GM21390 (cell line): Measurements from ENCODE around the gene PCDH9.

ENCODE experiments used
- ATAC-seq: cut with Tn5 transposase; IDR thresholded peaks from one replicate; pipeline ENCODE4 v1.9.1; 2021; ENCODE audit not compliant: unreplicated experiment

The PCDH9 gene

GRCh38 chr13:66992719-66993118 is 237.4 kb downstream of the PCDH9 start:
- ATAC-seq = no peak

GRCh38 chr13:66992183-66992582 is 238.0 kb downstream of the PCDH9 start:
- ATAC-seq = no peak

GRCh38 chr13:66984241-66984640 is 245.9 kb downstream of the PCDH9 start:
- ATAC-seq = no peak

- ATAC-seq = no peak
These were observed 248.2 kb downstream of the PCDH9 start for GRCh38 chr13:66981912-66982311.

- no peak for ATAC-seq
These were observed 253.0 kb downstream of the PCDH9 start for GRCh38 chr13:66977161-66977560.

GRCh38 chr13:66974889-66975288 is 255.2 kb downstream of the PCDH9 start:
- ATAC-seq = no peak

GRCh38 chr13:66974174-66974573 is 256.0 kb downstream of the PCDH9 start:
- no peak for ATAC-seq

- no peak for ATAC-seq
These were observed 257.5 kb downstream of the PCDH9 start for GRCh38 chr13:66972659-66973058.

- no peak for ATAC-seq
These were observed 259.1 kb downstream of the PCDH9 start for GRCh38 chr13:66971004-66971403.

- ATAC-seq = no peak
These were observed 260.8 kb downstream of the PCDH9 start for GRCh38 chr13:66969291-66969690.

- no peak for ATAC-seq
These were observed 262.1 kb downstream of the PCDH9 start for GRCh38 chr13:66967811-66968597.

GRCh38 chr13:66965181-66965580 is 265.0 kb downstream of the PCDH9 start:
- ATAC-seq = no peak

GRCh38 chr13:66962953-66963352 is 267.2 kb downstream of the PCDH9 start:
- no peak for ATAC-seq

GRCh38 chr13:66958611-66959010 is 271.5 kb downstream of the PCDH9 start:
- ATAC-seq = no peak

- no peak for ATAC-seq
These were observed 277.6 kb downstream of the PCDH9 start for GRCh38 chr13:66952507-66952906.

- no peak for ATAC-seq
These were observed 278.7 kb downstream of the PCDH9 start for GRCh38 chr13:66951426-66951825.

GRCh38 chr13:66950666-66951065 is 279.5 kb downstream of the PCDH9 start:
- ATAC-seq = no peak

- ATAC-seq = no peak
These were observed 281.2 kb downstream of the PCDH9 start for GRCh38 chr13:66948910-66949309.

- ATAC-seq = no peak
These were observed 286.6 kb downstream of the PCDH9 start for GRCh38 chr13:66943530-66943929.

- no peak for ATAC-seq
These were observed 290.0 kb downstream of the PCDH9 start for GRCh38 chr13:66940113-66940512.

GRCh38 chr13:66937423-66937822 is 292.7 kb downstream of the PCDH9 start:
- ATAC-seq = no peak

GRCh38 chr13:66933994-66934393 is 296.1 kb downstream of the PCDH9 start:
- ATAC-seq = no peak

- no peak for ATAC-seq
These were observed 296.6 kb downstream of the PCDH9 start for GRCh38 chr13:66933527-66933926.
